Left lung (tissue), 14 donors: ENCODE measurements around the gene ENPP4. TPM values are rescaled to one million over a fixed set of nuclear protein-coding genes. Genes with fewer than 3 reads are reported as not detected.
"Not testable (repeated sequence)": the region's sequence is repeated elsewhere in the genome, so short reads cannot be mapped to it uniquely, and the experiment has no call there.

Experiments used
- ATAC-seq: fragments of 200-7000 bp; cut with Tn5 transposase; one replicate; pipeline ENCODE4 v1.9.1; 2020; ENCODE audit warnings: moderate library complexity
- DNase-seq, 4 donors: peaks; one replicate each; pipeline ENCODE4 v3.0.0-alpha.2; 2013 to 2020
- H3K27ac ChIP-seq, 2 donors: fragments of 200-600 bp; sonication (generic) in 1 of 2; one replicate each; pipeline versions ENCODE4 v1.5.0 to v1.8.0; 2020 to 2021
- H3K27me3 ChIP-seq, 2 donors: fragments of 200-600 bp; sonication (generic) in 1 of 2; one replicate each; pipeline versions ENCODE4 v1.5.0 to v1.8.0; 2020 to 2021
- H3K36me3 ChIP-seq, 2 donors: fragments of 200-600 bp; sonication (generic) in 1 of 2; one replicate each; pipeline versions ENCODE4 v1.5.0 to v1.8.0; 2020 to 2021
- H3K4me1 ChIP-seq, 2 donors: fragments of 200-600 bp; one replicate each; pipeline ENCODE4 v1.8.0; 2021
- H3K4me3 ChIP-seq, 2 donors: fragments of 200-600 bp; sonication (generic) in 1 of 2; one replicate each; pipeline versions ENCODE4 v1.5.0 to v1.8.0; 2020 to 2021; ENCODE audit warnings: mild to moderate bottlenecking in 1 of 2
- H3K9me3 ChIP-seq, 2 donors: fragments of 200-600 bp; sonication (generic) in 1 of 2; one replicate each; pipeline versions ENCODE4 v1.5.0 to v1.8.0; 2020 to 2021
- CTCF ChIP-seq, 2 donors: fragments of 200-600 bp; sonication (generic) in 1 of 2; IDR thresholded peaks; one replicate each; pipeline versions ENCODE4 v1.5.0 to v1.8.0; 2021; ENCODE audit warnings: antibody characterized with exemption in 2 of 2
- intact Hi-C, 2 donors: fragments of 100-400 bp; cut with DNase I; formaldehyde crosslinking; loops; one replicate each; pipeline versions ENCODE4 v1.11.2 to v1.14.2; 2022
- long read RNA-seq, 12 donors: library from polyadenylated mRNA in 2 of 12; unstranded in 2 of 12; transcript quantifications; one replicate each; pipeline ENCODE4 v2.0.0 and lab custom pipeline, GENCODE V29; 2019 to 2026
- polyA plus RNA-seq, 6 donors: library from polyadenylated mRNA; unstranded; fragments of 120-200 nt; gene quantifications; one replicate each; pipeline ENCODE4 v1.2.1, GENCODE V29; 2013; ENCODE audit not compliant: insufficient read length in 6 of 6
- total RNA-seq, 2 donors: library from RNA; stranded (reverse); fragmentation: NEBNext Ultra II Directional; extraction: Animal tissue kit (Norgen Biotek cat#: 25700); gene quantifications; one replicate each; pipeline ENCODE4 v1.2.1, GENCODE V29; 2021
- donor health status: DM: no; HTN: yes; CAD: no.
- donor health status: DM: no; HTN: no; CAD: no.

The ENPP4 gene
- total RNA-seq: 10 to 100 TPM; 17.7 to 18.8 TPM
- polyA plus RNA-seq: 10 to 100 TPM in 5 of 6 donors, 1 to 10 TPM in 1; 9.7 to 13.5 (median 11.3) TPM
- long read RNA-seq, donor 1: 0 reads
- long read RNA-seq, donor 2, full-length matches to known transcripts: 6 of 6 reads
- long read RNA-seq, donor 2, partial matches to known transcripts: 0 of 6 reads
- long read RNA-seq, donor 2, other reads (novel, unspliced or antisense): 0 of 6 reads
- long read RNA-seq, donor 3: 0 reads
- long read RNA-seq, donor 4, full-length matches to known transcripts: 3 of 3 reads
- long read RNA-seq, donor 4, partial matches to known transcripts: 0 of 3 reads
- long read RNA-seq, donor 4, other reads (novel, unspliced or antisense): 0 of 3 reads
- long read RNA-seq, donor 5, full-length matches to known transcripts: 3 of 3 reads
- long read RNA-seq, donor 5, partial matches to known transcripts: 0 of 3 reads
- long read RNA-seq, donor 5, other reads (novel, unspliced or antisense): 0 of 3 reads
- long read RNA-seq, donor 6, full-length matches to known transcripts: 2 of 2 reads
- long read RNA-seq, donor 6, partial matches to known transcripts: 0 of 2 reads
- long read RNA-seq, donor 6, other reads (novel, unspliced or antisense): 0 of 2 reads
- long read RNA-seq, donor 7, full-length matches to known transcripts: 2 of 2 reads
- long read RNA-seq, donor 7, partial matches to known transcripts: 0 of 2 reads
- long read RNA-seq, donor 7, other reads (novel, unspliced or antisense): 0 of 2 reads
- long read RNA-seq, donor 8: 0 reads
- long read RNA-seq, donor 9: 0 reads
- long read RNA-seq, donor 10: 0 reads
- long read RNA-seq, donor 11, full-length matches to known transcripts: 1 of 1 reads
- long read RNA-seq, donor 11, partial matches to known transcripts: 0 of 1 reads
- long read RNA-seq, donor 11, other reads (novel, unspliced or antisense): 0 of 1 reads
- long read RNA-seq, donor 12, full-length matches to known transcripts: 4 of 4 reads
- long read RNA-seq, donor 12, partial matches to known transcripts: 0 of 4 reads
- long read RNA-seq, donor 12, other reads (novel, unspliced or antisense): 0 of 4 reads

- no peaks in the 10 kb centered on the region for H3K27me3 ChIP-seq
- H3K4me1 ChIP-seq: peaks cover 0 to 24% of the 10 kb centered on the region in 2 donors
- H3K9me3 ChIP-seq: no peaks in the 10 kb centered on the region
- ATAC-seq (peak; percentile 100), DNase-seq (peak; percentile 80 to 94 (median 92))
- TF ChIP-seq CTCF (IDR thresholded peaks at IDR 0.05): no peak
- peak within 1 kb of the TSS; percentile 66 to 67 for H3K4me3 ChIP-seq
- intact Hi-C loops: no loop called here
- H3K36me3 ChIP-seq: no peaks in the 10 kb centered on the region
- peak within 1 kb of the TSS; percentile 70 to 80 for H3K27ac ChIP-seq
Observed at GRCh38 chr6:46129629-46130511, at the start of gene ENPP4. Gene ENPP4 (plus strand): TSS chr6:46129989. CDS start chr6:46139584, 9,595 bp downstream.

GRCh38 chr6:46080111-46080510 is 49.7 kb upstream of the ENPP4 start:
- no peak for ATAC-seq
- Histone ChIP-seq H3K4me3 (no peak overlapping the region), H3K9me3 (no peaks in the 10 kb centered on the region), H3K27ac (no peak overlapping the region), H3K27me3 (no peaks in the 10 kb centered on the region), H3K4me1 (no peaks in the 10 kb centered on the region), H3K36me3 (no peaks in the 10 kb centered on the region)
- DNase-seq: no peak
- intact Hi-C loops: no loop called here
- no peak for TF ChIP-seq CTCF (IDR thresholded peaks at IDR 0.05)

- H3K4me1 ChIP-seq, H3K9me3 ChIP-seq, intact Hi-C loops, ATAC-seq, H3K36me3 ChIP-seq, H3K27ac ChIP-seq, H3K4me3 ChIP-seq, H3K27me3 ChIP-seq: not testable (repeated sequence)
- peak in 1 of 4 donors; percentile 37 for DNase-seq
Observed at GRCh38 chr6:46085688-46086087, 44.1 kb upstream of the ENPP4 start.

- ATAC-seq: peak; percentile 94
- H3K4me1 ChIP-seq: no peaks in the 10 kb centered on the region
- peaks cover 0 to 8% of the 10 kb centered on the region in 2 donors for H3K9me3 ChIP-seq
- no peaks in the 10 kb centered on the region for H3K27me3 ChIP-seq
- no peaks in the 10 kb centered on the region for H3K36me3 ChIP-seq
- H3K4me3 ChIP-seq: no peak overlapping the region
- TF ChIP-seq CTCF (IDR thresholded peaks at IDR 0.05): peak; percentile 70 to 74
- intact Hi-C loops: loop anchor here in 1 of 2 donors (5.0 to 10.0 kb wide), 2 partner anchors 322 to 534 kb away; no protein-coding TSS in a partner anchor
- H3K27ac ChIP-seq: no peak overlapping the region
- DNase-seq: peak; percentile 39 to 73 (median 59)
Observed at GRCh38 chr6:46090115-46091079, 39.4 kb upstream of the ENPP4 start.
